MM.1S (cell line): ENCODE measurements around the gene PAPPA.

Experiments used
- CTCF ChIP-seq: fragments of 300-600 bp; sonication (generic); IDR thresholded peaks from 2 replicates; pipeline ENCODE4 v1.5.1; 2016; ENCODE audit warnings: antibody characterized with exemption, low read length, mixed read lengths
- EZH2 ChIP-seq: fragments of 300-600 bp; sonication (generic); optimal IDR thresholded peaks from 2 replicates; pipeline ENCODE3; 2017; ENCODE audit warnings: low read depth, mild to moderate bottlenecking, antibody characterized with exemption, low read length, mixed read lengths
- EZH2phosphoT487 ChIP-seq: fragments of 300-600 bp; sonication (generic); IDR thresholded peaks from 2 replicates; pipeline ENCODE4 v1.6.1; 2018; ENCODE audit warnings: antibody characterized with exemption, low read length

- TF ChIP-seq CTCF (no peak), EZH2phosphoT487 (no peak), EZH2 (no peak)
These were observed 3.2 kb downstream of the PAPPA start for GRCh38 chr9:116156621-116157314.
